Measurements from ENCODE around the gene DMBX1. TPM values are rescaled to one million over a fixed set of nuclear protein-coding genes. Genes with fewer than 3 reads are reported as not detected.

Gene DMBX1
- total RNA-seq, 1 experiment from 2014 or later = 0.79 TPM

DNA sequence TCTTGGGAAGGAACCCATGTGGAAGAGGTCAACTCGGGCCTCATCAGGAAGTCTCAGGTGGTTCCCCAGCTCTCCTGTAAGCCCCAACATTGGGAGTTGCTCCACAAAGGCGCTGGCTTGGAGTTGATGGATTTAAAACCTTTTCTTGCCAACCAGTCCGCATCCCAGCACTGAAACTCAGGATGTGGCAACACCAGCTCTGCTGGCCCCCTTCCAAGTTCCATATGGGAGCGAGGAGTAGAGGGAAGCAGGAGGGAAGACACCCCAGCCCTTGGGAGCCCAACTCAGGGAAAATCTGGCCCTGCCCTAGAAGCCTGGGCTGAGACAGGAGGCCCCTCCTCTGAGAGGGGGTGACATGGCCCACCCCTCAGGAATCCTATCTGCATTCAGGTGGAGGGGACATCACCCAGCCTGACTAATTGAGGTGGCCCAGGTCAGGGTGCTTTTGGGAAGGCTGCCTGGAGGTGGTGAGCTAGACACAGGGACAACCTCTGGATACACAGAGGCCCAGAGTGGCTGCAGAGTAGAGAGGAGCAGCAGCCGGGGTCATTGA, 33.1 kb upstream of the DMBX1 start:
- no peaks in the 10 kb centered on the region for H3K9me3 ChIP-seq (ENCODE audit: insufficient read depth, low read depth)
- no peak for TF ChIP-seq CTCF (conservative IDR thresholded peaks at IDR 0.05)
- no peak for TF ChIP-seq EZH2 (IDR thresholded peaks at IDR 0.05; ENCODE audit: low read depth)

GRCh38 chr1:46457178-46457577, 32.5 kb upstream of the DMBX1 start:
- BruUV-seq (replicated peaks) = no TSS peak
- Histone ChIP-seq H4K20me1 (ENCODE audit: insufficient read depth) (no peaks in the 10 kb centered on the region), H3K79me2 (ENCODE audit: low read depth) (no peaks in the 10 kb centered on the region), H3K9me3 (ENCODE audit: insufficient read depth, low read depth) (no peaks in the 10 kb centered on the region), H3K27me3 (ENCODE audit: insufficient read depth, low read depth) (peaks cover 46% of the 10 kb centered on the region), H2AFZ (no peak overlapping the region), H3K4me3 (no peak overlapping the region), H3K9me2 (ENCODE audit: insufficient read depth) (no peaks in the 10 kb centered on the region), H3F3A (ENCODE audit: insufficient read depth, low read depth) (no peaks in the 10 kb centered on the region; the same call in 1 of the 2 replicates), H3K4me1 (replicated peaks; ENCODE audit: insufficient read depth) (no peaks in the 10 kb centered on the region), H3K4me2 (no peak overlapping the region), H3K36me3 (ENCODE audit: low read depth) (no peaks in the 10 kb centered on the region), H3K27ac (no peak overlapping the region)
- no peak for TF ChIP-seq CTCF (conservative IDR thresholded peaks at IDR 0.05)
- no peak for TF ChIP-seq EZH2 (IDR thresholded peaks at IDR 0.05; ENCODE audit: low read depth)
- no peak for DNase-seq
- ChIA-PET CTCF (no interaction called here), POLR2A (ENCODE audit: unreplicated experiment) (no interaction called here)
- intact Hi-C loops (cut with micrococcal nuclease; ENCODE audit: unreplicated experiment) = no loop called here

More for the DNA sequence above, 33.1 kb upstream of the DMBX1 start:
- no peaks in the 10 kb centered on the region for H3K79me2 ChIP-seq (ENCODE audit: low read depth)
- no peak overlapping the region for H3K27ac ChIP-seq
- CTCF ChIA-PET = no interaction called here
- no TSS peak for BruUV-seq (replicated peaks)
- POLR2A ChIA-PET (ENCODE audit: unreplicated experiment) = no interaction called here
- H3K4me1 ChIP-seq (replicated peaks; ENCODE audit: insufficient read depth) = no peaks in the 10 kb centered on the region
- no peaks in the 10 kb centered on the region for H4K20me1 ChIP-seq (ENCODE audit: insufficient read depth)
- no peak overlapping the region for H3K4me2 ChIP-seq
- DNase-seq = no peak
- no peaks in the 10 kb centered on the region for H3F3A ChIP-seq (ENCODE audit: insufficient read depth, low read depth)
- H3K27me3 ChIP-seq (ENCODE audit: insufficient read depth, low read depth) = peaks cover 41% of the 10 kb centered on the region
- no peak overlapping the region for H3K4me3 ChIP-seq
- H2AFZ ChIP-seq = no peak overlapping the region
- H3K36me3 ChIP-seq (ENCODE audit: low read depth) = no peaks in the 10 kb centered on the region
- intact Hi-C loops (cut with micrococcal nuclease; ENCODE audit: unreplicated experiment) = no loop called here
- H3K9me2 ChIP-seq (ENCODE audit: insufficient read depth) = no peaks in the 10 kb centered on the region

DNA sequence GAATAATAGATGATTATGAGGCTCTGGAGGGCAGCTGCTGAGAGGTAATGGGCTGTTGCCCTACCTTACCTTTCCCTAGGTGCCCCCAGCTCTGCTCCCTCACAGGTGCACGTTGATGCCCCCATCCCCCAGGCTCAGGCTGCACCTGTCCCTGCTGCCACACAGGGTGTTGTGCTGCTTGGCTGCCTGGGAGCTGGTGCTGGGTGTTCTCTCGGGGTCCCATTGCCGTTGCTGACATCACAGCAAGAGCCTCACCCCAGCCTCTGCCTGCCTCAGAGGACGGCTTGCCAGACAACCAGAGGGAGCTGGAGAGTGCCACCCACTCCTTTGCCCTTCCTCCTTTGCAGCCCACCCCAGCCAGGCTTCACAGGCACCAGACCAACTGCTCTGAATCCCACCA, 31.4 kb upstream of the DMBX1 start:
- no peak overlapping the region for H2AFZ ChIP-seq
- ChIA-PET CTCF (no interaction called here), POLR2A (ENCODE audit: unreplicated experiment) (no interaction called here)
- peaks cover 43% of the 10 kb centered on the region for H3K27me3 ChIP-seq (ENCODE audit: insufficient read depth, low read depth)
- H3K27ac ChIP-seq = no peak overlapping the region
- no peaks in the 10 kb centered on the region for H3K9me3 ChIP-seq (ENCODE audit: insufficient read depth, low read depth)
- H3F3A ChIP-seq (ENCODE audit: insufficient read depth, low read depth) = no peaks in the 10 kb centered on the region; the same call in 1 of the 2 replicates
- no peak overlapping the region for H3K4me2 ChIP-seq
- no peaks in the 10 kb centered on the region for H3K4me1 ChIP-seq (replicated peaks; ENCODE audit: insufficient read depth)
- H3K79me2 ChIP-seq (ENCODE audit: low read depth) = no peaks in the 10 kb centered on the region
- no peak for DNase-seq
- intact Hi-C loops (cut with micrococcal nuclease; ENCODE audit: unreplicated experiment) = no loop called here
- no peaks in the 10 kb centered on the region for H4K20me1 ChIP-seq (ENCODE audit: insufficient read depth)
- no peak overlapping the region for H3K4me3 ChIP-seq
- H3K9me2 ChIP-seq (ENCODE audit: insufficient read depth) = no peaks in the 10 kb centered on the region
- H3K36me3 ChIP-seq (ENCODE audit: low read depth) = no peaks in the 10 kb centered on the region
- TF ChIP-seq CTCF (conservative IDR thresholded peaks at IDR 0.05) (no peak), EZH2 (IDR thresholded peaks at IDR 0.05; ENCODE audit: low read depth) (no peak)
- BruUV-seq (replicated peaks) = no TSS peak
